A673 (cell line): ENCODE data around the gene DOCK8.

Experiments used
- EZH2 ChIP-seq: fragments of 200-600 bp; sonication (generic); IDR thresholded peaks from 2 replicates; pipeline ENCODE4 v1.6.1; 2017; ENCODE audit warnings: borderline replicate concordance, low read depth, mild to moderate bottlenecking, mixed read lengths, antibody characterized with exemption, low read length; ENCODE audit not compliant: poor library complexity, severe bottlenecking
- TF ChIP-seq, protein P1 (sequence below): fragments of 300-800, 200-600 bp; sonication (generic); conservative IDR thresholded peaks from 2 replicates; pipeline ENCODE4 v1.5.1; 2017; ENCODE audit warnings: low read depth, mild to moderate bottlenecking, antibody characterized with exemption, low read length, moderate library complexity, mixed read lengths

DNA sequence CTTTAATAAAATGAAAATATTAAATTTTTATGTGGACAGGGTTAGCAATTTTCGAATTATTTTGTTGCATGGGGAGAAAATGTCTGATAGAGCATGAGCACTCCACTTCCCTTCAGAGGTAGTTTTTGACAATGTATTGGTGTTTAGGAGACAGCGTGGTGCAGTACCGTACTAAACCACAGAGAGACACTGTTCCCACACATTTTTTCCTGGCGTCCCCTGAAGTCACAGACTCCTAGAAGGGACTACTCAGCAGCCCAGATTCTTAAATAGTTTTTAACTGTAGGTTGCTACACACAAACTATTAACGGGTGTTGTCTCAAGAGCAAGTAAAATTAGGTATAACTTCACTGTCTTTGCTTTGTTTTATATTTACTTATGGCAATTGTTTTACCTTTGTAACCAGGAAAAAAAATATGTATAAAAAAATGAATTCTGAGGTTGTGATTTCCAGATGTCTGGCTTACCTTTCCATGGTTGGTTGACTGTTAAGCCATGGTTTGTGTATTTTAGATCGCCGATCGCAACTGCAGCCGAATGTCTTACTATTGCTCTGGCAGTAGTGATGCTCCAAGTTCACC, 171.2 kb downstream of the DOCK8 start:
- TF ChIP-seq, protein P1, sequence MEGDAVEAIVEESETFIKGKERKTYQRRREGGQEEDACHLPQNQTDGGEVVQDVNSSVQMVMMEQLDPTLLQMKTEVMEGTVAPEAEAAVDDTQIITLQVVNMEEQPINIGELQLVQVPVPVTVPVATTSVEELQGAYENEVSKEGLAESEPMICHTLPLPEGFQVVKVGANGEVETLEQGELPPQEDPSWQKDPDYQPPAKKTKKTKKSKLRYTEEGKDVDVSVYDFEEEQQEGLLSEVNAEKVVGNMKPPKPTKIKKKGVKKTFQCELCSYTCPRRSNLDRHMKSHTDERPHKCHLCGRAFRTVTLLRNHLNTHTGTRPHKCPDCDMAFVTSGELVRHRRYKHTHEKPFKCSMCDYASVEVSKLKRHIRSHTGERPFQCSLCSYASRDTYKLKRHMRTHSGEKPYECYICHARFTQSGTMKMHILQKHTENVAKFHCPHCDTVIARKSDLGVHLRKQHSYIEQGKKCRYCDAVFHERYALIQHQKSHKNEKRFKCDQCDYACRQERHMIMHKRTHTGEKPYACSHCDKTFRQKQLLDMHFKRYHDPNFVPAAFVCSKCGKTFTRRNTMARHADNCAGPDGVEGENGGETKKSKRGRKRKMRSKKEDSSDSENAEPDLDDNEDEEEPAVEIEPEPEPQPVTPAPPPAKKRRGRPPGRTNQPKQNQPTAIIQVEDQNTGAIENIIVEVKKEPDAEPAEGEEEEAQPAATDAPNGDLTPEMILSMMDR, result peak; percentile 78
- no peak for TF ChIP-seq EZH2
